MM.1S (cell line): Measurements from ENCODE around the gene SPRYD3.

Experiments used
- DNase-seq: peaks from one replicate; pipeline ENCODE4 v3.0.0-alpha.2; 2015
- H2AFZ ChIP-seq: fragments of 300-600 bp; sonication (generic); 2 replicates; pipeline ENCODE4 v1.6.0; 2016; ENCODE audit warnings: antibody characterized with exemption, low read length
- H3F3A ChIP-seq: fragments of 300-600 bp; sonication (generic); 2 replicates; pipeline ENCODE4 v1.6.1; 2016; ENCODE audit warnings: mild to moderate bottlenecking, antibody characterized with exemption, low read length, moderate library complexity, mixed read lengths; ENCODE audit not compliant: insufficient read depth
- H3K27ac ChIP-seq: fragments of 300-600 bp; sonication (generic); 2 replicates; pipeline ENCODE4 v1.5.1; 2016; ENCODE audit warnings: mild to moderate bottlenecking, low read length
- H3K27me3 ChIP-seq: fragments of 300-600 bp; sonication (generic); replicated peaks from 2 replicates; pipeline ENCODE4 v1.6.0; 2016; ENCODE audit warnings: low read length; ENCODE audit not compliant: insufficient read depth
- H3K36me3 ChIP-seq: fragments of 300-600 bp; sonication (generic); replicated peaks from 2 replicates; pipeline ENCODE4 v1.6.1; 2016; ENCODE audit warnings: mild to moderate bottlenecking, low read length, mixed read lengths; ENCODE audit not compliant: insufficient read depth
- H3K4me1 ChIP-seq: fragments of 300-600 bp; sonication (generic); 2 replicates; pipeline ENCODE4 v1.6.1; 2016; ENCODE audit warnings: low read length, mixed read lengths
- H3K4me2 ChIP-seq: fragments of 300-600 bp; sonication (generic); 2 replicates; pipeline ENCODE4 v1.6.0; 2016; ENCODE audit warnings: low read depth, low read length
- H3K4me3 ChIP-seq: fragments of 300-600 bp; sonication (generic); 2 replicates; pipeline ENCODE4 v1.5.1; 2016; ENCODE audit warnings: low read length, mixed read lengths
- H3K79me2 ChIP-seq: fragments of 300-600 bp; sonication (generic); 2 replicates; pipeline ENCODE4 v1.6.1; 2016; ENCODE audit warnings: mixed run types, low read length, mixed read lengths
- H3K9ac ChIP-seq: fragments of 300-600 bp; sonication (generic); 2 replicates; pipeline ENCODE4 v1.6.1; 2016; ENCODE audit warnings: low read length, mixed read lengths
- H3K9me2 ChIP-seq: fragments of 300-600 bp; sonication (generic); replicated peaks from 2 replicates; pipeline ENCODE4 v1.6.1; 2016; ENCODE audit warnings: mild to moderate bottlenecking, low read length, mixed read lengths; ENCODE audit not compliant: insufficient read depth
- H3K9me3 ChIP-seq: fragments of 300-600 bp; sonication (generic); replicated peaks from 2 replicates; pipeline ENCODE4 v1.6.1; 2016; ENCODE audit warnings: mild to moderate bottlenecking, low read length, mixed read lengths; ENCODE audit not compliant: insufficient read depth
- H4K20me1 ChIP-seq: fragments of 300-600 bp; sonication (generic); 2 replicates; pipeline ENCODE4 v1.6.1; 2016; ENCODE audit warnings: mild to moderate bottlenecking, low read length, moderate library complexity, mixed read lengths; ENCODE audit not compliant: insufficient read depth
- EZH2 ChIP-seq: fragments of 300-600 bp; sonication (generic); optimal IDR thresholded peaks from 2 replicates; pipeline ENCODE3; 2017; ENCODE audit warnings: low read depth, mild to moderate bottlenecking, antibody characterized with exemption, low read length, mixed read lengths
- EZH2phosphoT487 ChIP-seq: fragments of 300-600 bp; sonication (generic); IDR thresholded peaks from 2 replicates; pipeline ENCODE4 v1.6.1; 2018; ENCODE audit warnings: antibody characterized with exemption, low read length
- TF ChIP-seq, protein P1 (sequence below): fragments of 300-600 bp; sonication (generic); IDR thresholded peaks from 2 replicates; pipeline ENCODE4 v1.5.1; 2016; ENCODE audit warnings: antibody characterized with exemption, low read length, mixed read lengths

SPRYD3 gene

GRCh38 chr12:53056296-53056695 lies 22.9 kb downstream of the SPRYD3 start:
- 0 out of 2 replicates have a peak, but pooled peaks cover 5% of the 10 kb centered on the region for H3K4me1 ChIP-seq
- H3K4me2 ChIP-seq: no peak overlapping the region
- H3K4me3 ChIP-seq: no peak overlapping the region
- no peaks in the 10 kb centered on the region for H3K9me2 ChIP-seq
- peaks cover 19% of the 10 kb centered on the region for H3K27me3 ChIP-seq
- H2AFZ ChIP-seq: no peak overlapping the region
- H3K79me2 ChIP-seq: no peaks in the 10 kb centered on the region
- no peaks in the 10 kb centered on the region for H3K36me3 ChIP-seq
- no peaks in the 10 kb centered on the region for H3K9me3 ChIP-seq
- H3F3A ChIP-seq: peaks cover 7% of the 10 kb centered on the region; the same call in 1 of the 2 replicates
- no peak overlapping the region for H3K9ac ChIP-seq
- TF ChIP-seq, protein P1, sequence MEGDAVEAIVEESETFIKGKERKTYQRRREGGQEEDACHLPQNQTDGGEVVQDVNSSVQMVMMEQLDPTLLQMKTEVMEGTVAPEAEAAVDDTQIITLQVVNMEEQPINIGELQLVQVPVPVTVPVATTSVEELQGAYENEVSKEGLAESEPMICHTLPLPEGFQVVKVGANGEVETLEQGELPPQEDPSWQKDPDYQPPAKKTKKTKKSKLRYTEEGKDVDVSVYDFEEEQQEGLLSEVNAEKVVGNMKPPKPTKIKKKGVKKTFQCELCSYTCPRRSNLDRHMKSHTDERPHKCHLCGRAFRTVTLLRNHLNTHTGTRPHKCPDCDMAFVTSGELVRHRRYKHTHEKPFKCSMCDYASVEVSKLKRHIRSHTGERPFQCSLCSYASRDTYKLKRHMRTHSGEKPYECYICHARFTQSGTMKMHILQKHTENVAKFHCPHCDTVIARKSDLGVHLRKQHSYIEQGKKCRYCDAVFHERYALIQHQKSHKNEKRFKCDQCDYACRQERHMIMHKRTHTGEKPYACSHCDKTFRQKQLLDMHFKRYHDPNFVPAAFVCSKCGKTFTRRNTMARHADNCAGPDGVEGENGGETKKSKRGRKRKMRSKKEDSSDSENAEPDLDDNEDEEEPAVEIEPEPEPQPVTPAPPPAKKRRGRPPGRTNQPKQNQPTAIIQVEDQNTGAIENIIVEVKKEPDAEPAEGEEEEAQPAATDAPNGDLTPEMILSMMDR: no peak
- TF ChIP-seq EZH2phosphoT487: no peak
- no peak for DNase-seq
- H3K27ac ChIP-seq: no peak overlapping the region
- H4K20me1 ChIP-seq: no peaks in the 10 kb centered on the region

DNA sequence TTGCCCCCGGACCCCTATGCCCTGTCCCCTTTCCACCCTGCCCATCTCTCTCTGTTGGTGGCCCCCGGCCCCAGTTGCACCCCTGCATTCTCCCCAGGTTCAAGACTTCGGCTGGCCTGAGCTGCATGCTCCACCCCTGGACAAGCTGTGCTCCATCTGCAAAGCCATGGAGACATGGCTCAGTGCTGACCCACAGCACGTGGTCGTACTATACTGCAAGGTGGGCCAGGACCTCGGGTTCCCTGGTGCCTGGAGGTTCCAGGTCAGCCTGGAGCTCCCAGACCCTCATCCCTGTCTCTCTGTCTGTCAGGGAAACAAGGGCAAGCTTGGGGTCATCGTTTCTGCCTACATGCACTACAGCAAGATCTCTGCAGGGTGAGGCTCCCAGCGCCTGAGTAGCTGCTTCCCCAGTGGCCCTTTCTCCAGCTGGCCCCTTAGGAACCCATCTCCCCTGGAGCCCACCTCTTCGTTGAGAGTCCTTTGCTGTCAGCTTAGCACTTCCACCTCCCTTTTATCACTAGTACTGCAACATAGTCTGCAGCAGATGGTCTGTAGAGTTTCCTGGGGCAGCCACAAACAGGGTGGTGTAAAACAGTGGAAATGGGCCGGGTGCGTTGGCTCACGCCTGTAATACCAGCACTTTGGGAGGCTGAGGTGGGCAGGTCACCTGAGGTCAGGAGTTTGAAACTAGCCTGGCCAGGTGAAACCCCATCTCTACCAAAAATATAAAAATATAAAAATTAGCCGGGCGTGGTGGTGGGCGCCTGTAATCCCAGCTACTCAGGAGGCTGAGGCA lies 23.5 kb downstream of the SPRYD3 start:
- Histone ChIP-seq H3F3A (peaks cover 7% of the 10 kb centered on the region; the same call in 1 of the 2 replicates), H3K36me3 (no peaks in the 10 kb centered on the region), H3K9me2 (no peaks in the 10 kb centered on the region), H4K20me1 (no peaks in the 10 kb centered on the region), H3K27me3 (peaks cover 13% of the 10 kb centered on the region), H3K9me3 (no peaks in the 10 kb centered on the region), H2AFZ (no peak overlapping the region), H3K27ac (no peak overlapping the region), H3K4me2 (no peak overlapping the region), H3K9ac (no peak overlapping the region), H3K4me3 (no peak overlapping the region), H3K4me1 (0 out of 2 replicates have a peak, but pooled peaks cover 5% of the 10 kb centered on the region), H3K79me2 (no peaks in the 10 kb centered on the region)
- TF ChIP-seq EZH2phosphoT487: no peak
- no peak for TF ChIP-seq EZH2
- TF ChIP-seq, protein P1: no peak
- no peak for DNase-seq

DNA sequence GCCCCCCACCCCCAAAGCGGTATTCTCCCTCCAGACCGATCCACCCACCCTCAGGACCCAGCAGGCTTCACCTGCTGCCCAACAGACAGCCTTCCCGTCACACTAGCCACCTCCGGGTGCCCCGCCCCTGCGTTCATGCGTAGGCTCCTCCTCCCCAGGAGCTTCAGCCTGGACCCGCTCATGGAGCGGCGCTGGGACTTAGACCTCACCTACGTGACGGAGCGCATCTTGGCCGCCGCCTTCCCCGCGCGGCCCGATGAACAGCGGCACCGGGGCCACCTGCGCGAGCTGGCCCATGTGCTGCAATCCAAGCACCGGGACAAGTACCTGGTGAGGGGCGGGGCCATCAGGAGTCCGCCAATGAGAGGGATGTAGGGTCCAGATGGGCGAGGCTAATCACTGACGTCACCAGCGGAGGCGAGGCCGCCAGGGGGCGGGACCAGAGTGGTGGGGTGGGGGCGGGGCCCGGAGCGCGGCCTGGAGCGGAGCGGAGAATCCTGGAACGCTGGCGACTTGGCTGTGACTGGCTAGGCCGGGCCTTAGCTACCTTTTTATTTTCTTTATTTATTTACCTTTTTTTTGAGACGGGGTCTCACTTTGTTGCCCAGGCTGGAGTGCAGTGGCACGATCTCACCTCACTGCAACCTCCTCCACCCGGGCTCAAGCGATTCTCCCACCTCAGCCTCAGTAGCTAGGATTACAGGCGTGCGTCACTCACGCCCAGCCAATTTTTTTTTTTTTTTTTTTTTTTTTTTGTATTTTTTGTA lies 24.9 kb downstream of the SPRYD3 start:
- Histone ChIP-seq H3F3A (peaks cover 10% of the 10 kb centered on the region; the same call in 1 of the 2 replicates), H3K27ac (peak overlapping the region; percentile 88), H3K4me2 (peak overlapping the region; percentile 72), H3K9me3 (no peaks in the 10 kb centered on the region), H3K9me2 (no peaks in the 10 kb centered on the region), H3K79me2 (no peaks in the 10 kb centered on the region), H3K4me1 (0 out of 2 replicates have a peak, but pooled peaks cover 5% of the 10 kb centered on the region), H3K9ac (peak overlapping the region; percentile 85), H3K36me3 (no peaks in the 10 kb centered on the region), H2AFZ (peak overlapping the region; percentile 93), H3K27me3 (no peaks in the 10 kb centered on the region), H4K20me1 (no peaks in the 10 kb centered on the region), H3K4me3 (peak overlapping the region; percentile 95)
- DNase-seq: peak; percentile 96
- TF ChIP-seq, protein P1: no peak
- TF ChIP-seq EZH2phosphoT487 (no peak), EZH2 (no peak)
